H1 (cell line): ENCODE data around the gene NRP2. TPM values are rescaled to one million over a fixed set of nuclear protein-coding genes. Genes with fewer than 3 reads are reported as not detected.

ENCODE experiments used
- CBX5 ChIP-seq: fragments of 300-800, 300-1000 bp; sonication (generic); IDR thresholded peaks from 2 replicates; pipeline ENCODE4 v1.7.1; 2016; ENCODE audit warnings: antibody characterized with exemption, low read length, low read depth
- CREB1 ChIP-seq: IDR thresholded peaks from 2 replicates; pipeline ENCODE4 v1.6.1; 2012; ENCODE audit warnings: inconsistent platforms
- polyA plus RNA-seq, 7 experiments: library from polyadenylated mRNA; depleted of rRNA in 3 of 7; stranded (reverse) in 5 of 7; unstranded in 2 of 7; fragments of >200 nt in 5 of 7; fragments of 200-250 nt in 2 of 7; gene quantifications; 1 replicate in 5 of 7; 2 replicates in 1 of 7; 4 replicates in 1 of 7; pipeline versions ENCODE4 v1.2.1 to v1.2.3, GENCODE V29; 2011 to 2013; ENCODE audit warnings: missing spikeins in 2 of 7, mixed read lengths in 2 of 7
- total RNA-seq: library from RNA; stranded (reverse); fragmentation: NEBNext Ultra II Directional; extraction: Animal tissue kit (Norgen Biotek cat#: 25700); gene quantifications from 2 replicates; pipeline ENCODE4 v1.2.1, GENCODE V29; 2021

Gene NRP2
- total and polyA plus RNA-seq, 2 of the 8 experiments (the other 6 are each of a cell fraction or from before 2014, with no cell fraction given): 32.0 to 37.8 TPM

DNA sequence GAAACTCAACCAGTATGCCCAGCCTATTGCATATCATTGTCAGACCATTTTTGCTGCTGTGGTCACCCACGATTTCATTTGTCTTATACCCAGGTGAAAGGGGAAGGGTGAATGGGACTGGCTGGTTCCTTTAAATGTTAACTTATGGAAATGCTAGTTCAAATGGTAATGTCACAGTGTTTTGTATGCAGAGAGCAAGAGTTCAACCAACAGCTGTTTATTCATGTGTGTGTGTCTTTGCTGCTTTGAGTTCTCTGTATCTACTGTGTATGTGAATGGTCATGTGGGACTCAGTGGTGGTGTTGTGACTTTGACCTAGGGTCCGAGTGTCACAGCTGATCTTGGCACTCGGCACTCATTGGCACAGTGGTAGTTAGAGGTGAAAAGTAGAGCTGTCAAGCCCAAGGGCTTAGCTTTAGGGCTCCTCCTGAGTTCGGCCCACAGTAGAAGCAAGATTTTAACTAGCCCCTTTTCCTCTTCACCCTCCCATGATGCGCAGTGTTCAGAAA, 114.6 kb downstream of the NRP2 start (continued):
- TF ChIP-seq CBX5 (no peak), CREB1 (no peak)
